HG03159 (cell line): Measurements from ENCODE around the gene ATRN.

Experiments
- ATAC-seq: cut with Tn5 transposase; IDR thresholded peaks from one replicate; pipeline ENCODE4 v1.9.1; 2021; ENCODE audit warnings: mild to moderate bottlenecking, moderate library complexity; ENCODE audit not compliant: unreplicated experiment

ATRN gene

DNA sequence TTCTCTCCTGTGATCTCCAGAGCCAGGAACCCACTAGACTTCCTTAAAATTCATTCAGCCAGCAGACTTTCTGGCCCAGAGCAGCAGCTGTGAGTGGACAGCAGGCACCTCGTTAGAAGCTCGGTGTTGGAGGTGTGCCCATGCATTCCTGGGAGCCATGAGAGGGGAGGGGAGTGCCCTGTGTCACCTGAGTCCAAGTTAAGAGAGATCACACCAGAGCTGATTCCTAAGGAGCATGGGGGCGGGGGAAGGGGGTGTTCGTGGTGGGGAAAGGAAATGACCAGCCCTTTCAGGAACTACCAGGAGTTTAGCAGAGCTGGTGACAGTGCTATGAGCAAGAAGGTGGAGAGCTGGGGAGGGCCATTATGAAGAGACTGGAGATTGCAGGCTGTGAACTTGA, 145.4 kb downstream of the ATRN start:
- no peak for ATAC-seq

DNA sequence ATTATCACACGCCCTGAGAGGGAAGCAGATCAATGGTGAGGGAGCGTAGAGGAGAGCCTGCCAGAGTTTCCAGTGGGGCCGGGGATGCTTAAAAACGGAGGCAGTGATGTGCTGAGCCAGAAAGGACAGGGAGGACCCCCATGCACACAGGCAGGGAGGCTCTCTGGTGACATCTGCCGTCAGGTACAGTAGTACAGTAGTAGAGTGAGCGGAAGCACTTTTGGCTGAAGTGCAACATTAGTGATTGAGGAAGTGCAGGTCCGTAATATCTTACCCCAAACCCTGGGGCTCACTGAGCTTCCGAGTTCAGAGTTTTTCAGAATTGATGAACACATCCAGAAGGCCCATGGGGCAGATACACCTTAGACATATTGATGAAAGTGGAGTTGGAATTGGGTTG, 150.3 kb downstream of the ATRN start:
- no peak for ATAC-seq

DNA sequence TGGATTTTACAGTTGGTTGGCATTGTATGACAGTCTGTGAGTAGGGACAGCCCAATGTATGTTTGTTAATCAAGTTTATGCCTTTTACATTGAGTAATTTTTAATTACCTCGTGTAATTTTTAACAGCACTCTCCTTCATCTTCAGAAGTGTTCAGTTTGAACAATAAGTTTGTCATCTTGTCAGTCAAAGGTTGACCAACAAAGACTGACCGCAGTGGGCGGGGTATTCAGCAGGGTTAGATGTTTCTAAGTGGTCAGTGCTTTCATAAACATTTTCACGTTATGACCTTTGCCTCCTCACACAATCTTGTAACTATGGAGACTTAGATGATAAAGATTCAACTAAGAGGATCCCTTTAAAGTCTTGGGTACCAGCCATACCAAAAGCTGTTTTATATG, 151.6 kb downstream of the ATRN start:
- no peak for ATAC-seq

DNA sequence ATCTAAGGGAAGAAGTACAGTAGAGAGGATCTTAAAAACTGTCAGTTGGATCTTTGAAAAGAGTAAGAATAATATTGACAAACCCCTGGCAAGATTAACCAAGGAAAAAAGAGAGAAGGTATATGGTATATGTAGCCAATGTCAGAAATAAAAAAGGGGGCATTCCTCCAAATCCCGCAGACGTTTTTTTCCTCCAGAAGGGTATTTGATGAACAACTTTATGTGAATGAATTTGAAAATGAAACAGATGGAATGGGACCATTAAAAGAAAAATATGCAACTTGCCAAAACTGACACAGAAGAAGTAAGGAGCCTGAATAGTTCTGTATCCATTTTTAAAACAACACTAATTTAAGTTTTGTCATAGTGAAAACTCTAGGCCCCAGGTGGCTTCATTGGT, 156.7 kb downstream of the ATRN start:
- no peak for ATAC-seq

DNA sequence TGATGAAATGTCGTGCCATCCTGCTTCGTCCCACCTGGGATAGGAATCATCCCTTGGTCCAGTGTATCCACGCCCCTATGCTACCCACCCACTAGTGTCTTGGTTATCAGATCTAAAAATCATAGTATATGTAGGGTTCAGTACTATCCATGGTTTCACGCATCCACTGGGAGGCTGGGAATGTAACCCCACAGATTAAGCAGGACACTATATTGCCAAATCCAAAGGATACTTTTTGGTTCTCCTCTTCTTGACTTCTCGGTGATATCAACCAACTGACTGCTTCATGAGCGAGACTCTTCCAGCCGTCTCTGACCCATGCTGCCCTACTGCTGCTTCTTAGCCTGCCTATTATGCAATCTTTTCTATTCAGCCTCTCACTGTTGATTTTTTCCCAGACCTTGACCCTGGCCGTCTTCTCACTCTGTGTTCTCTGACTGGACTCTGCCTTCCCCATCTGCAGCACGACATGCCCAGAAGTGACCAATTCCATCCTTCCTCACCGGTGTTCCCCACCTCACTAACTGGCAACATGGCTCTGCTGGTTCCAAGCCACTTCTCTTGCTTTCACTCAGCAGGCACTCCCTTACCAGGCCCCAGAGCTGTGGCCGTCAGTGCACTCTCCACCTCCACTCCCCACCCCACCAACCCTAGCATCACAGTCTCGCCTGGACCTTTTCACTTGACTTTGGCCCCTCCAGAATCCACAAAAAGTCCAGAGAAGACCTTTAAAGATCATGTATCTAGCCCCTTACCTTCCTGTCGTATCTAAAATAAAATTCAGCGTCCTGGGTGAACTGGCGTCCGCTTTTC, 157.9 kb downstream of the ATRN start:
- no peak for ATAC-seq

DNA sequence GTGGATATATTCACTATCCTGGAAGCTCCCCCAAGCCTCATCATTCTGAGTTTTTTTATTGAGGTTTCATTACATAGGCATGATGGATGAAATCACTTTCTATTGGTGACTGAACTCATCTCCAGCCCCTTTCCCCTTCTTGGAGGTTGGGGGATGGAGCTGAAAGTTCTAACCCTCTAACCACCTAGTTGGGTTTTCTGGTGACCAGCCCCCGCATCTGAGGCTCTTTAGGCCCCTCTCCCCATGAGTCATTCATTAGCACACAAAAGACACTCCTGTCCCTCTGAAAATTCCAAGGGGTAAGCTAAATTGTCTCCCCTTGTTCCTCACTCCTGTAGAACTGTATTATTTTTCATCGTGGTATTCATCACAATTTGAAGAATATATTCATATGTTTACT, 159.1 kb downstream of the ATRN start:
- no peak for ATAC-seq

DNA sequence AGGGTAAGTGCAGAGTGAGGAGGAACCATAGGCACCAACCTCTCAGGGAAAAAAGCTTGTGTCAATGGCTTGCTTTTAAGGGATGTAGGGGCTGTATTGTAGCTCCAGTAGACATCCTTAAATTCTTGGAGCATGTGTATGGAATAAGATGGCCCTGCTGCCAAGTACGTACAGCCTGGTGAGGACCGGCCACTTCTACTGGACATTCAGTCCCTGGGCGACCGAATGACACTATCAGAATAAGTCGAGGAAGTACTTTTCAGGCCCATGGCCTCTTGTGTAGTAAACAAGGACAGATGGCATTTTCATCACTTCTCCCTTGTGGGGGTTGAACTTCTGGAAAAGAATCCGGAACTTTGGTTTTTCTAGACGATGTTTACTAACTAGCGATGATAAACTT, 159.6 kb downstream of the ATRN start:
- ATAC-seq, result no peak

DNA sequence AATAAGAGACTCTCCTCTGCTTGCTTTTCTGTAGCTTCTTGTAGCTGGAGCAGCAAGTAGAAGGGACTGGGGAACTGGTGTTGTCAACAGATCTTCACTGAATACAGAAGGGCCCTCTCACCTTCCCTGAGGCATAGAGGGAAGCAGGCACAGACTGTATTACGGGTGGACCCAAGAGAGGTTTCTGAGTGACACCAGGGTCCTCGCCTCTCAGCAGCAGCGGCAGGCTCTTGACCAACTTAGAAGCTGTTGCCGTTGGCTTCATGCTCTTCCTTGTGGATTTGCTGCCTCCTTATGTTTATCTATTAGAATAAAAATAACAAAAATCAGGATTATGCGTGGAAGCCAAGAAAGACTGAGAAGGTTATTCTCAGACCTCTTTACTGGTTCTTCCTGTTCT, 160.7 kb downstream of the ATRN start:
- ATAC-seq, result no peak

DNA sequence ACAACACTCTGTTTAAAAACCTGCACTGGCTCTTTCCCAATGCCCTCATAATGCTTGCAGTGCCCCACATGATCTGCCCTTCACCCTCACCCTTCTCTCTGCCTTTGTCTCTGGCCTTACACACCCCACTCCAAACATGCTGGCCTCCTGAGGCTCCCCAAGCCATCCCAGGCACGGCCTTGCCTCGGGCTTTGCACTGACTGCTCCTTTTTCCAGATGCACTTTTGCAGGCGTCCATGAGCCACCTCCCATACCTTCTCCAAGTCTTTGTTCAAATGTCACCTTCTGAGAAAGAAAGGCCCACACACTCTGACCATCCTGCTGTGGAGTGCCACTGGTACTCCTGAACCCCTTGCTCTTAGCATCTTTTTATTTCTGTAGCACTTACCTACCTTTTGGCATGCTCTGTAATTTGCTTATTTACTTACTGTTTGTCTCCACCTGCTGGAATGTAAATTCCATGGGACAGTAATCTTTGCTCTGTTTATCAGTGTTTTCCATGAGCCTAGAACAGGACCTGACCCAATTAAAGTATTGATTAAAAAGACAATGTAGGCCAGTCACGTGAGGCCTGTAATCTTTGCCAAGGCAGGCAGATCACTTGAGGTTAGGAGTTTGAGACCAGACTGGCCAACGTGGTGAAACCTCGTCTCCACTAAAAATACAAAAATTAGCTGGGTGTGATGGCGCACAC, 161.6 kb downstream of the ATRN start:
- ATAC-seq, result no peak

DNA sequence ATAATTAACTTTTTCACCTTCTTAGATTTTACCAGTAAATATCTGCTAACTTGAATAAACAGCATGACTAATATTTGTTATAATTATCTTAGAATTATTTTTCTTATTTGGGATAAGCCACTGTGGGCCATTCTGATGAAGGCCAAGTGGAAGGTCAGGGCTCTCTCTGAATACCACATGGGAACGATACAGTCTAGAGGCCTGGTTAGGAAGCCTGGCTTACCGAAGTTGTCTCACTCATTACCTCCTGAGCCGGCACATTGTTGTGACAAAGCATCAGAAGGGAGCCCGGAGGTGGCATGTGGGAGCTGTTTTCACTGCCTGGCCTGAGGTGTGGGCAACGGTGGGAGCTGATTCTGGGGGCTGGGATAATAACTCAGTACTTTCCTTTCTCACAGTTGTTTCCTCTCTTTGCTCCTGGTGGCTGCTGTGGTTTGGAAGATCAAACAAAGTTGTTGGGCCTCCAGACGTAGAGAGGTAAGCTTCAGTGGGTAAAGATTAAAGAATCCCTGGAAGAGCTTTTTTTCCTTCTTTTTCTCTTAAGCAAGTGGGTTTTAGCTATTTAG, 163.2 kb downstream of the ATRN start:
- no peak for ATAC-seq

DNA sequence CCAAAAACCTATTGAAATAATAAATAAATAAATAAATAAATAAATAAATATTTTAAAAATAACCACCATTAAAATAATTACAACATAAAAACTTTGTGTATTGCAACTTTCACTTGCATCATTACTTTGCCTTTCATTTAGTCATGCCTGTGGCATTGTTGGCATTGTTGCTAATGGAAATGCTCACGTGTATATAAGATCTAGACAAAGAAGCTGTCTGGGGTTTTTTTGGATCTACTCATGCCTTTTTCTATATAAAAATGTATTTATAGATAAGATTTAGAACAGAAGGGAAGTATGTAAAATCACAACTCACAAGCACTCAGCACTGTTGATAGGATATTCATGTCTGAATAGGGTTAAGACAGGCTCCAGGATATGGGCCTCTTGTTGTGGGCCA, 164.5 kb downstream of the ATRN start:
- no peak for ATAC-seq

DNA sequence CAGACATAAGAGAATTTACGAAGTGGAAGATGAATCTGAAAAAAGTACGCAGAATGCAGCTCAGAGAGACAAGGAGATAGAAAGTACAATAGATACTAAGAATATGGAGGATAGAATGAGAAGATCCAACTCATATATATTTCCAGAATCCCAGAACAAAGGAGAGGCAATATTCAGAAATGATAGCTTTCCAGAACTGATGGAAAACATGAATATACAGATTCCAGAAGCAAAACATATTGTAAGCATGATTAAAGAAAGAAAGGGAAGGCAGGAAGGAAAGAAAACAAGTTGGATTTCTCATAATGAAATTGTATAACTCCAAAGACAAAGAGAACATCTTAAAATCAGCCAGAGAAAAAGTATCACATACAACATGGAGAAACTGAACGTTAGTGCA, 169.4 kb downstream of the ATRN start:
- ATAC-seq, result no peak

DNA sequence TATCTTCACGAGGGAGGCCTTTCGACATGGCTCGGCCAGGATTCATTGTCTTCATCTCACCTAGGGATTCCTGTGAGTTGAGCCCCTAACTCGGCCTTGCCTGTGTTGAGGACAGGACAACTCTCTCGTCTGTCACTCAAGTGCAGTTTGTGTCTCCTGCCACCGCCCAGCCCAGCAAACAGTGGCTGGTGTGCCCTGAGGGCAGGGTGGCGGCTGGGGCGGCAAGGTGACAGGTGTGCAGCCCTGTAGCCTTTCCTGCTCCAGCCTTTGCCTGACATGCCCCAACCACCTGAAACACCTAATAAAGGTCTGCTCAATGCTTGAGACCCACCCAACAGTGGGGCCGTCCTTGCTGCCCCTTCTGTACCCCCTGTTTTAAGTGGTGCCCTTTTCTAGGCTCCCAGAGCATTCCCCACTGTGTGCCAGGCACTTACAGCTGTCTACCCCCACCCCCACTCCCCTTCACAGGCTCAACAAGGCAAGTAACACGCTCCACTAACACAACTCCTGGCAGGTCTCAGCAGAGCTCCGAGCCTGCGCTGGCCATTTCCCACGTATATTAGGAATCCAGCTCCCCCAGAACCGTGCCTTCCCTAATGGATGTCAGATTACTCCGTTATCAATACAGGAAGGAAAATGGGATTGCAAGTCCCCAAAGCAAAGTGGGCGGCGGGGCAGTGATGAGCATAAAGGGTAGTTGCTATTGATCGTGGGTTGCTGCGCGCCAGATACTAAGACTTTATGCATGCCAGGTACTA, 174.7 kb downstream of the ATRN start:
- ATAC-seq, result no peak

DNA sequence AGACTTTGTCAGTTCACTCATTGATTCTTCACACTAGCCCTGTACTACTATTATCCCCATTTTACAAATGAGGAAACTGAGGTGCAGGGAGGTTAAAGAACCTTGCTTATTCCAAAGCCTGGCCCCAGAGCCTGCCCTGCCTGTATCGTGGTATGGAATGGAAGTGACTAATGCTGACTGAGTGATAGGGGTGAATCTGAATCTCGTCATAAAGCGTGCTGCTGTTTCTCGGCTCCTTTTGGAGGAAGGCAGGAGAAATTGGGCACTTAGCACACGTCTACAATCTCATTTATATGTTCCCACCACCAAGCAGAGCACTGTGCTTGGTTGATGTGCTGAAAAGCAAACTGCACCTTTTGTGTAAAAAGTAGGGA, 175.2 kb downstream of the ATRN start:
- ATAC-seq, result no peak

DNA sequence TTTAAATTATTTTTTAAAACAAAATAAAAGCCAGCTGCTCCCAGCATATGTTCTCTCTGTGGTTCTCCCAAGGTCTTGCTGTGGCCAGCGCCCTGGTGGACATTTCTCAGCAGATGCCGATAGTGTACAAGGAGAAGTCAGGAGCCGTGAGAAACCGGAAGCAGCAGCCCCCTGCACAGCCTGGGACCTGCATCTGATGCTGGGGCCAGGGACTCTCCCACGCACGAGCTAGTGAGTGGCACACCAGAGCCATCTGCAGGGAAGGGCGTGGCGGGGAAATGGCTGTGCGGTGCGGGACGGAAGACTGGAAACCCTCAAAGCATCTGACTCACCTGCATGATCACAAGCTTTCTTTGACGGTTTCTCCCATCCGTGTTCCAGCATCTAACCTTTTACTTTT, 175.8 kb downstream of the ATRN start:
- ATAC-seq, result no peak

DNA sequence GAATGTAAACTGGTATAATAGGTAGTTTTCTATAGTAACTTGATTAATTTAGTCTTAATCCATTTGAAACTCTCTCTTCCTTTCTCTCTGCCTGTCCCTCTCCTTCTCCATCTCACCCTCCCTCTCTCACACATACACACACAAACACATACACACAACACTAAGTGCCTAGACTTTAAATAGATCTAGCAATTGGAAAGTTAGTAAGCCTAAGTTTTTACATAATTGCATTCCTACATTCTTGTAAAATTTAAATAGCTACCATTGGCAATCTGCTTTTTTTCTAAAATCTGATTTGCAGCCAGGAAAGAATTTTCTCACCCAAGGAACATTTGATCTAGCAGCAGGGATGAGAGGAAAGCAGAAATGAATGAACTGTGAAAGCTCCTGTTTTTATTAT, 176.7 kb downstream of the ATRN start:
- ATAC-seq, result no peak

DNA sequence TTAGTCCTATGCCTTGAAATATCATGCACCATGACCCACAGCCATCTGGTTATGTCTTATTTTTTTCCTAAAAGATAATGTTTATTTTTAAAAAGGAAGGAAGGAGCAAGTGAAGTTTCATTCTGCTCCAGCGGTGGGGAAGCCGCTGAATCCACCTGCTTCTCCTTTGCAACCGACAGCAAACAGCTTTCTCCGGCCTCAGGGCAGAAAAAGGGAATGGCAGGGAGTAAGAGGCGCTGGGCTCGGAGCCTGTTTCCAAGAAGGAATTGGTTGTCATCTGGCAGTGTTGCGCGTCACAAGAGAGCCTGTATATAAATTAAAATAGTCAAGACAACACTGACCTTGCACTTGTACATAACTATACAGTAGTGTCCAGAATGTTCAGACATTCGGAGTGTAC, 178.1 kb downstream of the ATRN start:
- ATAC-seq, result no peak

DNA sequence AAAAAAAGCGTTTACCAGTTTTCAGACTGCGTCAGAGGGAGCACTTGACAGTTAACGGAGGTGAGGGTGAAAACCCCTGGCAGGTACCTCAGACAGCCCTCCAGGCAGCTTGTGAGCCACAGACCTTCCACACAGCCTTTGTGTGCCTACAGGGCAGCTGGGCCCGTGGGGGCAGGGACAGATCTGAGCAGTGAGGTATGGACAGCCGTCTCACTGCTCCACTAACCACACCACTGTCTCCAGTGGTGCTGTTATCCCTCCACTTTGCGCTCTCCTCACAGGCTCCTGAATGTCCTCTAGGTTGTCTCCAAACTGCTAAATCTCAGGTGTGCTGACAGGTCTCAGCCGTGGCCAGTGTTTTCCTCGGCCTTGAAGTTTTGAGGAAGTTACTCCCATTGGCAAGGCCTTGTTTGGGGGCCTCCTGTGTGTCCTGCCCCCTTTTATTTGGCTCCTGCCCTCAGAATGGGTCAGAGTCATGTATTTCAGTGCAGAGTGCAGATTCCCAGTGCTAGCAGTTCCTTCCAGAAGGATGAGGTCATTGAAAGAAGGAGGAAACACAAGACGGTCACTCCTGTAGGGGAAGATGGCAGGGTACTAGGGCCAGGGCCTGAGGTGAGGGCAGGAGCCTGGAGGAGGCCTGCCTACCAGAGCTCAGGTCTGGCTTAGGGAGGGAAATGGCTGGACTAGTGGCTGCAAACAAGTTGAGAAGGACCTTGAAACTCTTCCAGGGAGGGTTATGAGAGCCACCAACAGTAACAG, 180.6 kb downstream of the ATRN start:
- no peak for ATAC-seq

DNA sequence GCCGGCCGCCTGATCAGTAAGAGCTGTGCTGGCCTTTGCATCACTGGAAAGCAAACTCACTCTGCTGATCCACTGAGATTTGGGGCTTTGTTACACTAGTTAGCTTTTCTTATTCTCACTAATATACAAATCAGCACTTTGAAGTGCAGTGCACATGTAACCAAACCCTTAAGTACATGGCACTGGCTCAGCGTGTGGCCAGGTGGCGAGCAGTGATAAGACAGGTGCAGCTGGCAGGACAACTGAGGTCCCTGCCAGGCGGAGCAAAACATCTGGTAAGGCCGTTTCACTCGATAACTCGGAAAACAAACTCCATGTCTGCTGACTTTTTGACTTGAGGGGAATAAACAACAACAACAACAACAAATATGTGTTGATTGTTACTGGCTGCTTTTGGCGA, 181.4 kb downstream of the ATRN start:
- ATAC-seq, result no peak

DNA sequence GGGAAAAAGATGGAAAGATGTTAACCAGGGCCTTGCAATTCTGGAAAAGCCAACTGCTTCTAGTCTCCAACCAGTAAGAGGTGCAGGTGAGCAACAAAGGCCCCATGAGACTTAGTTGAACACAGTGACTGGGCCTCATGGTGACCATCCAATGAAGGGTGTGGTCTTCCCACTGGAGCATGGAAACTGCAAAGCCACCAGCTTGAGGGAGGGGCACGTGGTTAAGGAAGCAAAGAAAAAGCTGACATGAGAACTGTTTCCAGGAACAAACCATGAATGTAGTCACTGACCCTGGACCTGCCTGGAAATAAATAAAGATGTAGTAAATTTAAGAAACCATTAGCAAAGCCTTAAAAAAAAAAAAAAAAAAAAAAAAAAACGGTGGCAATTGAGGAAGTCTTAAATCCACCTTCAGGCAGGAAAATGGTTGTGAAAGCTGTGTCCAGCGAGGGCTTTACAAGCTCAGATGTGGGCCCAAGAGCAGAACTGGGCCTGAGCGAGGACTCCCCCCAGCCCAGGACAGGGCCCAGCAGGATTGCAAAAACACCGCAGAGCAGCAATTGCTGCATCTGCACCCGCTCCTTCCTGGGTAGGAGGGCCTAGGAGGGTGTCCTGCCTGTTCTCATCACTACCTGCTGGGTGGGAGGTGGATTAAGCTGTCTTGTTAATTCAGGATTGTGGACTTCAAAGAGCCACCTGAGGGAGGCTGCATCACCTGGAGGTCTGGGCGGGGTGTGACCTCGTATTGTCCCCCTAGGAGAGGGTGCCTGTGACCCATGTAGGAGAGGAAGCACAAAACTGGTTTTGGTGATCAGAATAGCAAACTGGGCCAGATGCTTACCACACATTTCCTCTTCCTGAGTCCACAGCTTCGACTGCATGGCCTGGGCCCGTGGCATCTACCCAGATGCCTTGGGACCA, 182.1 kb downstream of the ATRN start:
- ATAC-seq, result no peak
